ENCODE measurements around the gene OLFM4. TPM values are rescaled to one million over a fixed set of nuclear protein-coding genes. Genes with fewer than 3 reads are reported as not detected.

Gene OLFM4
- total and polyA plus RNA-seq, 11 donors: 0.09 to 2.2 (median 0.42) TPM; not detected in 2

GRCh38 chr13:53018690-53019647 is 9.6 kb upstream of the OLFM4 start:
- intact Hi-C loops (cut with DNase I): no loop called here
- Histone ChIP-seq H3K36me3 (no peaks in the 10 kb centered on the region), H3K4me3 (no peak overlapping the region), H3K27ac (no peak overlapping the region), H3K27me3 (peaks cover 0 to 7% (median 0%) of the 10 kb centered on the region in 9 donors), H3K9me3 (no peaks in the 10 kb centered on the region), H3K4me1 (no peaks in the 10 kb centered on the region)
- no peak for ATAC-seq
- 83 to 93% (median 89%) methylated on average over 4 of the region's 4 CpGs for WGBS, 4 donors
- DNase-seq: no peak
- no peak for TF ChIP-seq CTCF (IDR thresholded peaks at IDR 0.05)
- TF ChIP-seq POLR2A (IDR thresholded peaks at IDR 0.05): no peak

GRCh38 chr13:53020764-53021335 is 7.8 kb upstream of the OLFM4 start:
- 77 to 91% (median 88%) methylated on average over 5 of the region's 5 CpGs for WGBS, 4 donors

GRCh38 chr13:53023246-53023645 is 5.4 kb upstream of the OLFM4 start:
- ATAC-seq: no peak
- no peak for TF ChIP-seq POLR2A (IDR thresholded peaks at IDR 0.05)
- no peak for TF ChIP-seq CTCF (IDR thresholded peaks at IDR 0.05)
- WGBS, 4 donors: 63 to 70% (median 68%) methylated on average over 2 of the region's 2 CpGs
- H3K4me3 ChIP-seq: no peak overlapping the region
- DNase-seq: no peak
- H3K27ac ChIP-seq: no peak overlapping the region
- H3K4me1 ChIP-seq: no peaks in the 10 kb centered on the region
- intact Hi-C loops (cut with DNase I): no loop called here
- H3K27me3 ChIP-seq: peaks cover 0 to 7% (median 0%) of the 10 kb centered on the region in 9 donors
- no peaks in the 10 kb centered on the region for H3K36me3 ChIP-seq
- H3K9me3 ChIP-seq: no peaks in the 10 kb centered on the region

More at GRCh38 chr13:53020764-53021335, 7.8 kb upstream of the OLFM4 start:
- H3K9me3 ChIP-seq: no peaks in the 10 kb centered on the region
- H3K27me3 ChIP-seq: peaks cover 0 to 7% (median 0%) of the 10 kb centered on the region in 9 donors
- no peaks in the 10 kb centered on the region for H3K4me1 ChIP-seq
- intact Hi-C loops (cut with DNase I): no loop called here
- no peak overlapping the region for H3K27ac ChIP-seq
- no peak for ATAC-seq
- DNase-seq: no peak
- no peak for TF ChIP-seq POLR2A (IDR thresholded peaks at IDR 0.05)
- TF ChIP-seq CTCF (IDR thresholded peaks at IDR 0.05): no peak
- no peaks in the 10 kb centered on the region for H3K36me3 ChIP-seq
- no peak overlapping the region for H3K4me3 ChIP-seq

GRCh38 chr13:53028063-53028462 is 550 bp upstream of the OLFM4 start:
- Histone ChIP-seq H3K27me3 (peaks cover 0 to 7% (median 0%) of the 10 kb centered on the region in 9 donors), H3K9me3 (no peaks in the 10 kb centered on the region), H3K4me1 (no peaks in the 10 kb centered on the region), H3K27ac (no peak overlapping the region), H3K4me3 (no peak overlapping the region), H3K36me3 (no peaks in the 10 kb centered on the region)
- ATAC-seq (no peak), DNase-seq (no peak)
- intact Hi-C loops (cut with DNase I): no loop called here
- no peak for TF ChIP-seq CTCF (IDR thresholded peaks at IDR 0.05)
- no peak for TF ChIP-seq POLR2A (IDR thresholded peaks at IDR 0.05)
- 72 to 81% (median 80%) methylated on average over 5 of the region's 5 CpGs for WGBS, 4 donors
